OCI-LY1 (cell line): ENCODE measurements around the gene SLC25A21.

Experiments
- H2AFZ ChIP-seq: fragments of 200-600 bp; sonication (generic), shearing (Covaris generic); 2 replicates; pipeline ENCODE4 v1.6.0; 2014; ENCODE audit warnings: antibody characterized with exemption, mild to moderate bottlenecking, low read length
- H3F3A ChIP-seq: fragments of 200-600 bp; sonication (generic), shearing (Covaris generic); 2 replicates; pipeline ENCODE4 v1.6.0; 2014; ENCODE audit warnings: mild to moderate bottlenecking, antibody characterized with exemption, low read length, moderate library complexity; ENCODE audit not compliant: insufficient read depth
- H3K27ac ChIP-seq: fragments of 200-600 bp; sonication (generic); 2 replicates; pipeline ENCODE4 v1.5.1; 2014; ENCODE audit warnings: low read length, mixed run types, mild to moderate bottlenecking, low read depth; ENCODE audit not compliant: poor library complexity, severe bottlenecking
- H3K27me3 ChIP-seq: fragments of 200-600 bp; sonication (generic); 2 replicates; pipeline ENCODE4 v1.6.0; 2014; ENCODE audit warnings: antibody characterized with exemption, mild to moderate bottlenecking, low read length, moderate library complexity; ENCODE audit not compliant: insufficient read depth
- H3K36me3 ChIP-seq: fragments of 200-600 bp; sonication (generic); 2 replicates; pipeline ENCODE4 v1.6.1; 2014; ENCODE audit warnings: mild to moderate bottlenecking, antibody characterized with exemption, low read length, moderate library complexity, mixed read lengths; ENCODE audit not compliant: insufficient read depth
- H3K4me1 ChIP-seq: fragments of 200-600 bp; sonication (generic); 2 replicates; pipeline ENCODE4 v1.5.1; 2014; ENCODE audit warnings: mild to moderate bottlenecking, low read length, moderate library complexity; ENCODE audit not compliant: insufficient read depth, severe bottlenecking
- H3K4me2 ChIP-seq: fragments of 200-600 bp; sonication (generic), shearing (Covaris generic); 2 replicates; pipeline ENCODE4 v1.6.1; 2014; ENCODE audit warnings: low read length
- H3K4me3 ChIP-seq: fragments of 200-600 bp; sonication (generic); 2 replicates; pipeline ENCODE4 v1.5.1; 2014; ENCODE audit warnings: low read length, low read depth, mild to moderate bottlenecking, mixed read lengths; ENCODE audit not compliant: poor library complexity, severe bottlenecking
- H3K79me2 ChIP-seq: fragments of 200-600 bp; shearing (Covaris generic); 2 replicates; pipeline ENCODE4 v1.6.1; 2016; ENCODE audit warnings: mixed run types, low read length, mixed read lengths; ENCODE audit not compliant: insufficient read depth
- H3K9ac ChIP-seq: fragments of 200-600 bp; sonication (generic), shearing (Covaris generic); 2 replicates; pipeline ENCODE4 v1.6.1; 2014; ENCODE audit warnings: mild to moderate bottlenecking, low read length, mixed read lengths
- H3K9me2 ChIP-seq: fragments of 200-600 bp; sonication (generic), shearing (Covaris generic); 2 replicates; pipeline ENCODE4 v1.6.1; 2014; ENCODE audit warnings: low read depth, mild to moderate bottlenecking, low read length, mixed read lengths
- H3K9me3 ChIP-seq: fragments of 200-600 bp; shearing (Covaris generic); 2 replicates; pipeline ENCODE4 v1.6.1; 2014; ENCODE audit warnings: low read length, mixed read lengths
- H4K20me1 ChIP-seq: fragments of 200-600 bp; sonication (generic), shearing (Covaris generic); 2 replicates; pipeline ENCODE4 v1.6.0; 2016; ENCODE audit warnings: mild to moderate bottlenecking, low read length; ENCODE audit not compliant: insufficient read depth
- EZH2 ChIP-seq: fragments of 200-600 bp; sonication (generic), shearing (Covaris generic); IDR thresholded peaks from 2 replicates; pipeline ENCODE4 v1.8.0; 2017; ENCODE audit warnings: borderline replicate concordance, mixed run types, mild to moderate bottlenecking, antibody characterized with exemption, low read length, moderate library complexity, mixed read lengths
- TF ChIP-seq, protein P1 (sequence below): fragments of 200-600 bp; sonication (generic), shearing (Covaris generic); IDR thresholded peaks from 2 replicates; pipeline ENCODE4 v1.5.1; 2017; ENCODE audit warnings: mild to moderate bottlenecking, antibody characterized with exemption, low read length, moderate library complexity, mixed read lengths

Gene SLC25A21

DNA sequence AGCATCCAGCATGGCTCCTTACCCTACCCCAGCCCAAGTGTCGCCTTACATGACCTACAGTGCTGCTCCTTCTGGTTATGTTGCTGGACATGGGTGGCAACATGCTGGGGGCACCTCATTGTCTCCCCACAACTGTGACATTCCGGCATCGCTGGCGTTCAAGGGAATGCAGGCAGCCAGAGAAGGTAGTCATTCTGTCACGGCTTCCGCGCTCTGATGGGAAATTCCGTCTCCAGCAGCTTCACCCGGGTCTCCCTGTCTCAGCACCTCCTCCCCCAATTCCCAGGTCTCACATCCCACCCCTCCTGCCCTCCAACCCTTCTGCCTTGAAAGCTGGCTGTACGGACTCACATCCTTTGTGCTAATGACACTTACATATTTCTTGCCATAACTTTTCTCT lies 496.2 kb downstream of the SLC25A21 start:
- Histone ChIP-seq H3K4me3 (no peak overlapping the region), H3K9me3 (no peaks in the 10 kb centered on the region)

DNA sequence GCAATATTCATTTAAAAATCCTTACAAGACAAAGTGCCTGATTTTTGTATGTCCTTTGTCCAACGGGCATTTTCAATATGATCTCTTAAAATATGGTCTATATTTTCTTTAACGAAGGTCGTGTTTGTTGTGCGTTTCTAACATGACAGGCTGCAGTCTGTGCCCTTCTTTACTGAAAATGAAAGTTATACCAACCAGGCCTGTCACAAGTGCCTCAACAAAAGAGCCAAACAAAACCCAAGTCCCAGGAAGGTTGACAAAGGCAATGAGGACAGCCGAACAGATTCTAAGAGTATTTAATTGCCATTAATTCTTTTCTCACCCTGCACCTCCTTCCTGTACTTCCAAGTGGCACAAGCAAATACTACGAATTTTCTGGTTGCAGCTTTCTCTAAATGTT lies 496.8 kb downstream of the SLC25A21 start:
- Histone ChIP-seq H3K36me3 (no peaks in the 10 kb centered on the region), H3F3A (no peaks in the 10 kb centered on the region), H3K9me3 (no peaks in the 10 kb centered on the region), H4K20me1 (no peaks in the 10 kb centered on the region), H2AFZ (no peak overlapping the region), H3K27ac (no peak overlapping the region), H3K9ac (no peak overlapping the region), H3K79me2 (no peaks in the 10 kb centered on the region), H3K9me2 (no peaks in the 10 kb centered on the region), H3K27me3 (no peaks in the 10 kb centered on the region), H3K4me1 (no peaks in the 10 kb centered on the region), H3K4me3 (no peak overlapping the region), H3K4me2 (no peak overlapping the region)
- TF ChIP-seq EZH2, result no peak
- TF ChIP-seq, protein P1, sequence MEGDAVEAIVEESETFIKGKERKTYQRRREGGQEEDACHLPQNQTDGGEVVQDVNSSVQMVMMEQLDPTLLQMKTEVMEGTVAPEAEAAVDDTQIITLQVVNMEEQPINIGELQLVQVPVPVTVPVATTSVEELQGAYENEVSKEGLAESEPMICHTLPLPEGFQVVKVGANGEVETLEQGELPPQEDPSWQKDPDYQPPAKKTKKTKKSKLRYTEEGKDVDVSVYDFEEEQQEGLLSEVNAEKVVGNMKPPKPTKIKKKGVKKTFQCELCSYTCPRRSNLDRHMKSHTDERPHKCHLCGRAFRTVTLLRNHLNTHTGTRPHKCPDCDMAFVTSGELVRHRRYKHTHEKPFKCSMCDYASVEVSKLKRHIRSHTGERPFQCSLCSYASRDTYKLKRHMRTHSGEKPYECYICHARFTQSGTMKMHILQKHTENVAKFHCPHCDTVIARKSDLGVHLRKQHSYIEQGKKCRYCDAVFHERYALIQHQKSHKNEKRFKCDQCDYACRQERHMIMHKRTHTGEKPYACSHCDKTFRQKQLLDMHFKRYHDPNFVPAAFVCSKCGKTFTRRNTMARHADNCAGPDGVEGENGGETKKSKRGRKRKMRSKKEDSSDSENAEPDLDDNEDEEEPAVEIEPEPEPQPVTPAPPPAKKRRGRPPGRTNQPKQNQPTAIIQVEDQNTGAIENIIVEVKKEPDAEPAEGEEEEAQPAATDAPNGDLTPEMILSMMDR, result no peak

More for the DNA sequence above, 496.2 kb downstream of the SLC25A21 start:
- Histone ChIP-seq H3K9me2 (no peaks in the 10 kb centered on the region), H3K4me1 (no peaks in the 10 kb centered on the region), H3K36me3 (no peaks in the 10 kb centered on the region), H3K27ac (no peak overlapping the region), H4K20me1 (no peaks in the 10 kb centered on the region), H3K4me2 (no peak overlapping the region), H3K9ac (no peak overlapping the region), H3K79me2 (no peaks in the 10 kb centered on the region), H2AFZ (no peak overlapping the region), H3K27me3 (no peaks in the 10 kb centered on the region), H3F3A (no peaks in the 10 kb centered on the region)
- TF ChIP-seq, protein P1, result no peak
- no peak for TF ChIP-seq EZH2

DNA sequence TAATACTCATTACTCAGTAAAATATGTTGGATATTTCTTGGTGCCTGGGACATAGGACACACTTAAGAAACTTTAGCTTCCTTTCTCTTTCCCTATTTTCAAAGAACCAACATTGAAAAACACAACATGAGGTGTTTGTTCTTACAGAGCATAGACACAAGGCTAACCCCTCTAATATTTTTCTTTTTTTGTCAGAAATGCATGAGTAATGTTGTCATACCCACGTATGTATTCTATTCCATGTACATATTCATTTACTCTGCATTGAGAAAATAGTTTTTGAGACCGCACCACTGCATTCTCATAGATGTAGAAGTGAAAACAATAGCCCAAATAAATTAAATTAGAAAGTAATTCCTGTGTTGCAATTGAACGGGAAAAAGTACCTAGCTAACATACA lies 497.7 kb downstream of the SLC25A21 start:
- no peak overlapping the region for H2AFZ ChIP-seq
- no peaks in the 10 kb centered on the region for H3K4me1 ChIP-seq
- no peak overlapping the region for H3K27ac ChIP-seq
- no peaks in the 10 kb centered on the region for H3K36me3 ChIP-seq
- no peak overlapping the region for H3K4me2 ChIP-seq
- no peaks in the 10 kb centered on the region for H3K27me3 ChIP-seq
- H3K79me2 ChIP-seq, result no peaks in the 10 kb centered on the region
- no peak overlapping the region for H3K9ac ChIP-seq
- no peak for TF ChIP-seq EZH2
- TF ChIP-seq, protein P1, result no peak
- H3K9me2 ChIP-seq, result no peaks in the 10 kb centered on the region
- no peaks in the 10 kb centered on the region for H4K20me1 ChIP-seq
- H3K9me3 ChIP-seq, result no peaks in the 10 kb centered on the region
- no peak overlapping the region for H3K4me3 ChIP-seq
- no peaks in the 10 kb centered on the region for H3F3A ChIP-seq
